Astrocyte of the spinal cord (primary cell): ENCODE measurements around the gene CTSA.

ENCODE experiments used
- DNase-seq: peaks from one replicate; pipeline ENCODE4 v3.0.0; 2011; ENCODE audit warnings: low read depth, low spot score
- H3K4me3 ChIP-seq: 2 replicates; pipeline ENCODE4 v1.5.1; 2011; ENCODE audit warnings: low read depth, mild to moderate bottlenecking, low read length, moderate library complexity
- CTCF ChIP-seq: IDR thresholded peaks from 2 replicates; pipeline ENCODE4 v1.5.1; 2012; ENCODE audit warnings: low read depth, mild to moderate bottlenecking, low read length, inconsistent platforms
- in situ Hi-C: cut with HindIII; loops from 2 replicates; pipeline ENCODE4 v1.10.0; 2017; ENCODE audit warnings: low sequenced_read_pairs

CTSA gene

GRCh38 chr20:45904583-45905504 lies 13.7 kb downstream of the CTSA start:
- in situ Hi-C loops: no loop called here
- no peak overlapping the region for H3K4me3 ChIP-seq
- TF ChIP-seq CTCF: no peak
- DNase-seq: no peak

GRCh38 chr20:45905505-45906079 lies 14.5 kb downstream of the CTSA start:
- no peak overlapping the region for H3K4me3 ChIP-seq
- TF ChIP-seq CTCF: no peak
- DNase-seq: peak; percentile 67
- in situ Hi-C loops: no loop called here

- DNase-seq: no peak
- no peak for TF ChIP-seq CTCF
- H3K4me3 ChIP-seq: no peak overlapping the region
- in situ Hi-C loops: no loop called here
Observed at GRCh38 chr20:45907219-45907948, 16.2 kb downstream of the CTSA start.

- no peak overlapping the region for H3K4me3 ChIP-seq
- TF ChIP-seq CTCF: no peak
- in situ Hi-C loops: no loop called here
- no peak for DNase-seq
Observed at GRCh38 chr20:45908084-45908483, 16.9 kb downstream of the CTSA start.

- in situ Hi-C loops: no loop called here
- no peak overlapping the region for H3K4me3 ChIP-seq
- TF ChIP-seq CTCF: no peak
- no peak for DNase-seq
Observed at GRCh38 chr20:45909336-45909808, 18.2 kb downstream of the CTSA start.

- no peak for TF ChIP-seq CTCF
- in situ Hi-C loops: no loop called here
- no peak for DNase-seq
- H3K4me3 ChIP-seq: peak overlapping the region; percentile 29
Observed at GRCh38 chr20:45909817-45910669, 18.9 kb downstream of the CTSA start.
